Measurements from ENCODE around the gene DHX34.
"Not testable (repeated sequence)": the region's sequence is repeated elsewhere in the genome, so short reads cannot be mapped to it uniquely, and the experiment has no call there.

DHX34 gene

GRCh38 chr19:47390533-47391488, 41.7 kb downstream of the DHX34 start:
- DNase-seq: no peak

- DNase-seq: peak; percentile 59
These were observed 42.6 kb downstream of the DHX34 start for GRCh38 chr19:47391510-47392223.

DNA sequence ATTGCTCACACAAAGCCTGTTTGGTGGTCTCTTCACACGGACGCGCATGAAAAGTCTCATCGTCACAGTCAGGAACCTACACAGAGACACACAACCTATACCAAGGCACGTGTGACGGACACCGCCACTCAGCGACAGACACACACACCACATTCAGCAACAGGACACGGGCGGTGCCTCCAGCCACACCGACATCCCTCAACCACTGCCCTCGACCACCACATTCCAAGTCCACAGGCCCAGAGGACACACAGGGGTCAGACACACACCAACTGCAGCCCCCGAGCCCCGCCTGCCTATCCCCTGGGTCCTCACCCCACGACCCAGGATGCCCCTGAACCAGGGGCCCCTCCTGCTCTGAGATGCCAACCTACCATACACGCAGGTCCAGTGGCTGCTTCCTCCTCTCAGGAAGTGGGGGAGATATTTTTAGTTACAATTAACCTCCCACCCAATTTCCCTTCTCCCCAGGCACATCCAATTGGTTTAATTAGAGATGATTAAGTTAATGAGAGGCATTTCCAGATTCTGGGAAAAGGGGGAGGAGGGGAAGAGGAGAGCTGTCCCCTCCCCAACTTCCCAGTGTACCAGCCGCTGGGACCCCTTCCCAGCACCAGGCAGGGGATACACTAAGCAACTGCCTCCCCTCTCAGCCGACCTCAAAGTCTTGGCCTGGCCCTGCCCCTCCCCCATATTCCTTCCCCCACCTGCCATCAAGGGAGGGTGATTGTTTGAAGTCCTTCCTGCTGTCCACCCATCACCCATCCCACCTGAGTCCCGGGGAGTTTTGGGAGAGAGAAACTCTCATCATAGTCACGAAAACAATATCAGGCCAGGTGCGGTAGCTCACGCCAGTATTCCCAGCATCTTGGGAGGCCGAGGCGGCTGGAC, 49.8 kb downstream of the DHX34 start:
- DNase-seq: no peak

GRCh38 chr19:47402504-47402903, 53.4 kb downstream of the DHX34 start:
- DNase-seq: no peak

- no peak for DNase-seq
These were observed 55.5 kb downstream of the DHX34 start for GRCh38 chr19:47404334-47405196.

DNA sequence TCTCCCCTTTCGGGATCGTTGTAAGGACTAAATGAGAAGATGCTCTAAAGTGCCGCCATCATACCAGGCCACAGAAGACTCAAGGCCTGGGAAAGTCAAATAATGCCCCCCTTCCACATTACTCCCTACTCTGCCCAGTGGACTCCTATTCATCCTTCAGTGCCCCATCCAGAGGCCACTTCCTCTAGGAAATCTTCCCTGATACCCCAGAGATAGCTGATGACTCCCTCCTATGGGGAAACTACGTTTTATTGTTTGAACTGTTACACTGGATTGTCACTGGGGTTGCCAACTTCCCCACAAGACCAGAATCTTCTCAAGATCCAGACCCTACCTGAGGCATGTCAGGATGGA, 56.1 kb downstream of the DHX34 start:
- no peak for DNase-seq

DNA sequence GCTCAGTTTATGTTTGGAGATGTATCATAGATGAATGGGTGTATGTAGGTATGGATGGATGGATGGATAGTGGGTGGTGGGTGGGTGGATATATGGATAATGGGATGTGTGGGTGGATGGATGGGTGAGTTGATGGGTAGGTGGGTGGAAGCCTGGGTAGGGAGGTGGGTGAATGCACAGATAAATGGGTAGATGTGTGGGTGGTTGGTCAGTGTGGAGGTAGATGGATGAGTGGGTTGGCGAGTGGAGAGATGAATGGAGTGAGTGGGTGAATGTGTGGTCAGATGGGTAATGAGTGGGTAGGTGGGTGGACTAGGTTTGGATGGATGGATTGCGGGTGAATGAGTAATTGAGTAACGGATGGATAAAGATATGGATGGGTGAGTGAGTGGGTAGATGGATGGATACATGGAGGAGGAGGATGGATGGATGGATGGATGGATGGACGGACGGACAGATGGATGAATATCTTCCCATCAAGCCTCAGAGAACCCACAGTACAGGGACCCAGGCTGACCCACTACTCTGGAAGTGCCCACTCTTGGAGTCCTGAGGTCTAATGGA, 56.8 kb downstream of the DHX34 start:
- no peak for DNase-seq

DNA sequence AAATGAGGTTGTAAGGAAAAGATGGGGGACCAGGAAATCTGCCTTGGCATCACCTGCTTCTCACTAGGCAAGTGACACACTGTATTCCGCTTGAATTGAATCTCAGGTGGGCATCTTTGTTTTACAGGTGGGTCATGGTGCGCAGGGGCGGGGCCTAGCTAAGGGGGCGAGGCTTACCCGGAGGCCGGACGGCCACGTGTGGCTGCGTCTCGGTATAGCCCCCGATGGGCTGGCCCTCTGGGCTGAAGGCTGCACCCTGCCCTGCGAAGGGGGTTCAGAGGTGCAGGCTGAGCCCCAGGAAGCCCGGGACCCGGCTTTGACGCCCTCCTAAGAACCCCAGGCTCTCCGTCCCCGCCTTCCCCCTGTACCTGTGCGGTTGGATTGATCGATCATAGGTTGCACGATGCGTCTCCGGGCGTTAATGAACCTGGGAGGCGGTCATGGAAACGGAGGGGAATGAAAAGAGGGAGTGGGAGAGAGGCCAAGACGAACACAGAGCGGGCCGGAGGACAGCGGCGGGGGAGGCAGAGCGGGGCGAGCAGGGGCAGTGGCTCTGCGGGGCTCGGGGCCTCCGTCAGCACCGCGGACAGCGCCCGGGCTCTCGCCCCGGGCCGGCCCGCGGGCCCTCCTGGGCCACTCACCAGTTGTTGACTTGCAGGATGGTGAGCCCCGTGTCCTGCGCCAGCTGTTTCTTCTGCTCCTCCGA, 57.7 kb downstream of the DHX34 start:
- no peak for DNase-seq

DNA sequence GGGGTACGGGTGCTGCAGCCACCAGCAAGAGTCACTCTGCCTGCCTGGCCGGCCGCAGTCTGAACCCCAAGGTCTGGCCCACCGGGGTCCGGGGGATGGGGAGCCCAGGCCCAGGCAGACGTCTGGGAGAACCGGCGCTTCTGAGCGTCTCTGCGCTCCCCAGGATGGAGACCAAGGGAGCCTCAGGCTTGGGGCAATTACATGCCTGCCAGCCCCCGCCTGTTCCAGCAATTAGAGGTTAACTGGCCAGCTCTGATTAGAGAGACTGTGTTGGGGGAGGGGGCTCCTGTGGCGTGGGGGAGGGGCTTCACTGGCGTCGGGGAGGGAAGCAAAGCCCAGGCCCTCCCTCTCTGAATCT, 58.3 kb downstream of the DHX34 start:
- DNase-seq: no peak

GRCh38 chr19:47408156-47408938, 59.2 kb downstream of the DHX34 start:
- no peak for DNase-seq

DNA sequence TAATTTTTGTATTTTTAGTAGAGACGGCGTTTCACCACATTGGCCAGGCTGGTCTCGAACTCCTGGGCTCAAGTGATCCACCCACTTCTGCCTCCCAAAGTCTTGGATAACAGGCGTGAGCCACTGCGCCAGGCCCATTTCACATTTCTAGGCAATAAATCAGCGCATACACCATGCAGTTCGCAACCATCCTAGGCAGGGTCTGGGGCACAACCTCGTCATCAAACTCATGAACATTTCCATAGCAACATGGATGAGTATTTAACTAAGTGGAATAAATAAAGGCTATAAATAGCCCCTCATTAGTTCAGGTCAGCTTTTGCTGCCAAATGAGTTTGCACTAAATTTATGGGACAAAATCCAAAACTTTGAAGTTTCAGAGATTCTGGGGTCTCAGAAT, 62.0 kb downstream of the DHX34 start:
- no peak for DNase-seq

DNA sequence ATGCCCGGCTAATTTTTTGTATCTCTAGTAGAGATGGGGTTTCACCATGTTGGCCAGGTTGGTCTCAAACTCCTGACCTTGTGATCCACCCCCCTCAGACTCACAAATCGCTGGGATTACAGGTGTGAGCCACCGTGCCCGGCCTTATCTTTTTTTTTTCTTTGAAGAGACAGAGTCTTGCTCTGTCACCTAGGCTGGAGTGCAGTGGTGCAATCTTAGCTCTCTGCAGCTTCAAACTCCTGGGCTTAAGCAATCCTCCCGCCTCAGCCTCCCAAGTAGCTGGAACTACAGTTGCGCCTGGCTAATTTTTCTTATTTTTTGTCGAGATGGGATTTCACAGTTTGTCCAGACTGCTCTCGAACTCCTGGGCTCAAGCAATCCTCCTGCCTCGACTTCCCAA, 62.6 kb downstream of the DHX34 start:
- not testable (repeated sequence) for DNase-seq

DNA sequence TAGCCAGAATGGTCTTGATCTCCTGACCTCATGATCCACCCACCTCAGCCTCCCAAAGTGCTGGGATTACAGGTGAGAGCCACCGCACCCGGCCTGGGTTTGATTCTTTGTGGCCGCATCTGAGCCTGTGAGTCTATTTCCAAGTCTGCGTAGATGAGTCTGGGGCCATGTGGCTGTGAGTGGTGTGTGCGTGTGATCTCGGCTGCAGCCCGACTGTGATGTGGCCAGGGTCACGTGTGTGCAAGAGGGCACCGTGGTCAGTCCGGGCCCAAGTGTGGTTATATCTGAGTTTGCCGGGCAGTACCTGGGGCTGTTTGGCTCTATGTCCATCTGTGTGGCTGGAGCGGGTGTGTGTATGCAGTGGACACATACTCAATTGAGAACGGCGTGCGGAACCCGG, 64.8 kb downstream of the DHX34 start:
- DNase-seq: no peak

DNA sequence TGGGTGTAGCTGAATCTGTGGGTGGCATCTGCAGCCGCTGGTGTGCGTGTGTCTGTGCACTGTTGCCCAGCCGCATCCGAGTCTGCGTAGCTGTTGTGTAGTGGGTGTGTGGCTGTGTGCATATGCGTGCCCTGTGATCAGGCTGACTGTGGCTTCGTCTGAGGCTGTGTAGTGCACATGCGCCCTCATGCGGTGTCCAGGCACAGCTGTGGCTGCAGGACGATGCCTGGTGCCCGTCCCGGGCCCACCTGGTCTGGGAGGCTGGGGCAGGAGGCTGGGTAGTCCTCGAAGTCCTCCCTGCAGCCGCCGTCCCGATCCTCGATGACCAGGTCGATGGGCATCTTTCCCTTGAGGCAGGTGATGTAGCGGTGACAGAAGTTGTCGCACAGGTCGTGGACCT, 65.4 kb downstream of the DHX34 start:
- no peak for DNase-seq

- DNase-seq: no peak
These were observed 67.0 kb downstream of the DHX34 start for GRCh38 chr19:47415953-47416642.

- no peak for DNase-seq
These were observed 67.5 kb downstream of the DHX34 start for GRCh38 chr19:47416643-47416985.

- DNase-seq: no peak
These were observed 68.1 kb downstream of the DHX34 start for GRCh38 chr19:47417107-47417745.

DNA sequence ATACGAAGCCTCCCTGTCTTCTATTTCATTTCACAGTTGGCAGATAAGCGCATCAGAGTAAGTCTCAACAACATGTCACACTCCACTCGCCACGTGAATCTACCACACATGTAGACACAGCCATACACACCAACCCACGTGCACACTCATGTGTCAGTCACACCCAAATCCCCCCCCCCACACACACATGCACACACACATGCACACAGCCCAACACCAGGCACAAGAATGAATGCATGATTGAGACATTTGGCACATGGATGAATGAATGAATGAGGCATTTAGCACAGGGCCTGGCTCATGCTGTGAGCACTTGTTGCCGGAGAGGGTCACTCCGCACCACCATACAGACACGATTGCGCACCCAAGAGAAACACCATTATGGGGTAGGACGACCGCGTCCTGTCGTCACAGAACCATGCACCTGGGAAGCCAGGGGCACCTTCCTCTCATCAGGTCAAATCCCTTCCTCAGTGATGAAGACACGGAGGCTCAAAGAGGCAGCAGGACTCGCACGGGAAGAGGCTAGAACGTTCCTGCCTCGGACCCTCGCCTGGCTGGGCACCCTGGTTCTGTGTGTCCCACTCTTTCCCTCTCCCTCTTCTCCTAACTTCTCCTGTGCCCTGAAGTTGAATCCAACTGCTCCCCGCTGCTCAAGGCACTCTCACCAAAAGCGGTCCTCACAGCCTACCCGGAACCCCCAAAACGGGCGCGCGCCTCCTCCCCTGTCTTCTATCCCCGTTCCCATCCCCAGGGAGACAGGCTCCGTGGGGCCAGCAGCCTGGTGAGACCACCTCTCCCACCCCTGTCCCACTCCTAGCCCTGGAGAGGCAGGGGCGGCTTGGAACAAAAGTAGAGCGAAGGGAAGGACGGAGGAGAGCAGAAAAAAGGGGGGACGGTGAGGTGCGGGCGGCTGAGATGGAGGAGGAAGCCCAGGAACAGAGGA, 68.9 kb downstream of the DHX34 start:
- DNase-seq: no peak
